GM12878 (cell line): Measurements from ENCODE around the gene MAML3. TPM values are rescaled to one million over a fixed set of nuclear protein-coding genes. Genes with fewer than 3 reads are reported as not detected.

Experiments
- ATAC-seq: fragments of 200-7000 bp; cut with Tn5 transposase; 3 replicates; pipeline ENCODE4 v1.9.1; 2020; ENCODE audit warnings: mild to moderate bottlenecking, moderate library complexity
- BruUV-seq: library from RNA; stranded (reverse); fragments of 400-500 nt; replicated peaks from 2 replicates; lab custom pipeline; 2021; lab: Mats Ljungman, UMichigan
- CTCF ChIA-PET: fragments of 300-600 bp; sonication (Branson Sonifier 250); formaldehyde crosslinking; extraction: SDS; loops from one replicate; lab custom pipeline; 2021; ENCODE audit warnings: inconsistent platforms; lab: Yijun Ruan, JAX
- POLR2A ChIA-PET: fragments of 350-600 bp; formaldehyde crosslinking; extraction: SDS; loops from one replicate; lab custom pipeline; 2021; ENCODE audit warnings: inconsistent platforms; lab: Charles Lee
- RAD21 ChIA-PET: fragments of 300-600 bp; sonication (Branson Sonifier 250); formaldehyde crosslinking; loops from one replicate; lab custom pipeline; 2023; ENCODE audit warnings: antibody characterized with exemption; ENCODE audit not compliant: unreplicated experiment; lab: Charles Lee
- SMC1A ChIA-PET: fragments of 300-600 bp; sonication (Branson Sonifier 250); formaldehyde crosslinking; loops from one replicate; lab custom pipeline; 2023; ENCODE audit not compliant: unreplicated experiment, uncharacterized antibody; lab: Charles Lee
- DNase-seq: peaks from one replicate; pipeline ENCODE4 v3.0.0-alpha.2; 2011; ENCODE audit warnings: low read depth, low spot score
- FAIRE-seq: peaks from 3 replicates; lab custom pipeline; 2011; peaks lifted over from hg19 to GRCh38; lab: Jason Lieb, UNC
- H2AFZ ChIP-seq: 2 replicates; pipeline ENCODE4 v1.6.0; 2011; ENCODE audit warnings: low read depth, low read length, control low read depth; ENCODE audit not compliant: control insufficient read depth
- H3K27ac ChIP-seq: 2 replicates; pipeline ENCODE4 v1.5.1; 2011; ENCODE audit warnings: control low read depth; ENCODE audit not compliant: control insufficient read depth, insufficient read depth
- H3K27me3 ChIP-seq, 2 experiments: replicated peaks in 1 of 2; 2 replicates each; pipeline versions ENCODE4 v1.6.0 to v1.6.1; 2011; ENCODE audit warnings: low read length in 1 of 2; ENCODE audit not compliant: control insufficient read depth in 2 of 2, insufficient read depth in 2 of 2
- H3K36me3 ChIP-seq, 2 experiments: 2 replicates each; pipeline ENCODE4 v1.5.1; 2011; ENCODE audit warnings: low read length in 1 of 2; ENCODE audit not compliant: control insufficient read depth in 2 of 2, insufficient read depth in 2 of 2
- H3K4me1 ChIP-seq: 2 replicates; pipeline ENCODE4 v1.6.1; 2011; ENCODE audit warnings: mild to moderate bottlenecking, low read length, moderate library complexity, mixed read lengths; ENCODE audit not compliant: control insufficient read depth, insufficient read depth
- H3K4me2 ChIP-seq: 2 replicates; pipeline ENCODE4 v1.6.0; 2011; ENCODE audit warnings: control low read depth; ENCODE audit not compliant: control insufficient read depth, insufficient read depth
- H3K4me3 ChIP-seq: fragments of 200-600 bp; sonication (generic); 2 replicates; pipeline ENCODE4 v1.5.1; 2016
- H3K79me2 ChIP-seq: 2 replicates; pipeline ENCODE4 v1.6.0; 2011; ENCODE audit warnings: low read length; ENCODE audit not compliant: control insufficient read depth, insufficient read depth
- H3K9ac ChIP-seq: 2 replicates; pipeline ENCODE4 v1.8.0; 2011; ENCODE audit warnings: low read length, control low read depth, mixed read lengths; ENCODE audit not compliant: control insufficient read depth, insufficient read depth
- H3K9me3 ChIP-seq: replicated peaks from 3 replicates; pipeline ENCODE4 v1.5.1; 2011; ENCODE audit warnings: mild to moderate bottlenecking, low read length; ENCODE audit not compliant: control insufficient read depth, insufficient read depth
- H4K20me1 ChIP-seq: 2 replicates; pipeline ENCODE4 v1.6.0; 2011; ENCODE audit not compliant: control insufficient read depth, insufficient read depth
- BACH1 ChIP-seq: fragments of 450-650 bp; IDR thresholded peaks from 2 replicates; pipeline ENCODE4 v1.6.1; 2017; ENCODE audit warnings: mild to moderate bottlenecking, borderline replicate concordance
- CBFB ChIP-seq: IDR thresholded peaks from 2 replicates; pipeline ENCODE4 v1.6.1; 2016; ENCODE audit warnings: antibody characterized with exemption, low read depth
- CHD1 ChIP-seq: IDR thresholded peaks from 2 replicates; pipeline ENCODE4 v1.6.1; 2012; ENCODE audit warnings: low read depth, low read length, improper control_type of control experiment
- DPF2 ChIP-seq: fragments of 450-650 bp; IDR thresholded peaks from 2 replicates; pipeline ENCODE4 v1.6.1; 2017; ENCODE audit warnings: mild to moderate bottlenecking
- ESRRA ChIP-seq: IDR thresholded peaks from 2 replicates; pipeline ENCODE4 v1.6.1; 2012; ENCODE audit warnings: mild to moderate bottlenecking, low read length, improper control_type of control experiment
- ETV6 ChIP-seq, 2 experiments: fragments of 450-650 bp in 1 of 2; IDR thresholded peaks in 1 of 2; conservative IDR thresholded peaks in 1 of 2; 2 replicates each; pipeline ENCODE4 v1.6.1; 2014; ENCODE audit warnings: antibody characterized with exemption in 1 of 2, borderline replicate concordance in 1 of 2, low read depth in 1 of 2, mild to moderate bottlenecking in 1 of 2, moderate library complexity in 1 of 2
- FOXM1 ChIP-seq: IDR thresholded peaks from 2 replicates; pipeline ENCODE4 v1.6.1; 2012; ENCODE audit warnings: low read depth, mild to moderate bottlenecking, inconsistent platforms, low read length, moderate library complexity
- IKZF2 ChIP-seq, 2 experiments: fragments of 450-650 bp; IDR thresholded peaks; 2 replicates each; pipeline ENCODE4 v1.6.1; 2017; ENCODE audit warnings: mild to moderate bottlenecking in 2 of 2, moderate library complexity in 2 of 2
- NBN ChIP-seq: fragments of 450-650 bp; IDR thresholded peaks from 2 replicates; pipeline ENCODE4 v1.6.1; 2016
- POLR2AphosphoS2 ChIP-seq: IDR thresholded peaks from 2 replicates; pipeline ENCODE4 v1.6.1; 2011; ENCODE audit warnings: low read depth, mild to moderate bottlenecking, low read length, improper control_type of control experiment, moderate library complexity
- POLR2AphosphoS5 ChIP-seq: IDR thresholded peaks from 2 replicates; pipeline ENCODE4 v1.6.1; 2011; ENCODE audit warnings: mild to moderate bottlenecking, low read length, inconsistent platforms
- SIX5 ChIP-seq: IDR thresholded peaks from 2 replicates; pipeline ENCODE4 v1.6.1; 2011; ENCODE audit warnings: mild to moderate bottlenecking, low read depth, low read length, moderate library complexity; ENCODE audit not compliant: severe bottlenecking
- SMARCA5 ChIP-seq: fragments of 450-650 bp; IDR thresholded peaks from 2 replicates; pipeline ENCODE4 v1.6.1; 2017; ENCODE audit warnings: mild to moderate bottlenecking
- TCF12 ChIP-seq: IDR thresholded peaks from 2 replicates; pipeline ENCODE4 v1.6.1; 2011; ENCODE audit warnings: low read depth, mild to moderate bottlenecking, low read length
- ZNF217 ChIP-seq: fragments of 450-650 bp; IDR thresholded peaks from 2 replicates; pipeline ENCODE4 v1.6.1; 2017; ENCODE audit warnings: antibody characterized with exemption, mild to moderate bottlenecking
- WGBS: methylation state at CpG from one replicate; pipeline ENCODE4 v1.1.6; 2016; ENCODE audit warnings: low lambda C conversion rate; ENCODE audit not compliant: insufficient replicate concordance, insufficient coverage; ENCODE audit errors: missing lambda C conversion rate; 5-methylcytosine and 5-hydroxymethylcytosine counted together
- in situ Hi-C: fragments of 300-500 bp; cut with MboI; formaldehyde crosslinking; loops from 9 replicates; pipeline ENCODE4 v1.14.3; 2018; ENCODE audit warnings: mixed read lengths
- intact Hi-C: fragments of 100-400 bp; cut with micrococcal nuclease; formaldehyde crosslinking; loops from one replicate; pipeline ENCODE4 v1.14.2; 2022; ENCODE audit not compliant: unreplicated experiment
- polyA plus RNA-seq, 11 experiments: library from polyadenylated mRNA; depleted of rRNA in 4 of 11; unstranded in 6 of 11; stranded (reverse) in 5 of 11; fragments of >200 nt; fragmentation: Nextera tagmentation in 4 of 11; fragmentation: Illumina TruSeq in 1 of 11; extraction: Ambion mirVana in 4 of 11; extraction: Trizol in 1 of 11; gene quantifications; 1 replicate in 1 of 11; 2 replicates in 10 of 11; pipeline versions ENCODE4 v1.2.1 to v1.2.3, GENCODE V29; 2011 to 2016; ENCODE audit warnings: inconsistent platforms in 2 of 11, missing spikeins in 2 of 11, low read depth in 1 of 11
- total RNA-seq, 4 experiments: library from RNA; depleted of rRNA in 3 of 4; stranded (reverse); fragments of >200 nt in 3 of 4; fragmentation: Illumina TruSeq in 1 of 4; extraction: Trizol in 1 of 4; gene quantifications; 2 replicates each; pipeline versions ENCODE4 v1.2.1 to v1.2.3, GENCODE V29; 2013 to 2021
- TF ChIP-seq, protein P1 (sequence below): fragments of 450-650 bp; formaldehyde crosslinking; IDR thresholded peaks from 2 replicates; pipeline ENCODE4 v1.4.0; 2020; ENCODE audit warnings: mild to moderate bottlenecking, moderate library complexity
- TF ChIP-seq, protein P2 (sequence below): fragments of 450-650 bp; IDR thresholded peaks from 2 replicates; pipeline ENCODE4 v1.6.1; 2018; ENCODE audit warnings: borderline replicate concordance, mild to moderate bottlenecking; ENCODE audit not compliant: partially characterized antibody
- TF ChIP-seq, protein P3 (sequence below): fragments of 450-650 bp; IDR thresholded peaks from 2 replicates; pipeline ENCODE4 v1.6.1; 2016; ENCODE audit warnings: mild to moderate bottlenecking

The MAML3 gene
- total and polyA plus RNA-seq, 10 of the 15 experiments (the other 5 are each of a cell fraction or from before 2014, with no cell fraction given): under 0.01 to 0.53 (median 0.06) TPM; not detected in 2

DNA sequence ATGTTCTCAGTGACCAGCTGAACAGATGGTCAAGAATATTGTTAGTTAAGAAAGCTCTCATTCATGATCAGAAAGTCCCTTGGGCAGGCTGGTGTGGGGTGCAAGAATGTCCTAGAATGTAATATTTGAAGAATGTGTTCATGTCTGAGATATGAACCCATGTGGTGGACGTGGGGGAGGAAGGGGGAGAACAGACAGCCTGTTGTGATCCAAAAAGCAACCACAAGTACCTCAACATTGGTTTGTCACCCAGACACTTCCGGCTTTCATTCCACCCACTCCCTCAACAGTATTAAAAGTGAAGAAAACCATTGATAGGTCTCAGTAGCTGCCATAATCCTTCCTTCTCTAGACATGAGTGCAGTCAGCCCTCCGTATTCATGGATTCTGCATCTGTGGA lies 82.2 kb downstream of the MAML3 start:
- no peaks in the 10 kb centered on the region for H3K79me2 ChIP-seq
- H4K20me1 ChIP-seq: no peaks in the 10 kb centered on the region; the same call in 1 of the 2 replicates
- no peaks in the 10 kb centered on the region for H3K36me3 ChIP-seq
- no TSS peak for BruUV-seq
- no peak overlapping the region for H3K4me3 ChIP-seq
- DNase-seq: peak; percentile 35
- in situ Hi-C loops: no loop called here
- H3K9ac ChIP-seq: no peak overlapping the region
- peak; percentile 84 for ATAC-seq
- H3K4me2 ChIP-seq: no peak overlapping the region; the same call in 1 of the 2 replicates
- CTCF ChIA-PET: no interaction called here
- POLR2A ChIA-PET: interaction anchor here (0.7 kb wide), 1 partner anchor 21 kb away, joined by 5 read pairs; no protein-coding TSS in a partner anchor
- H3K9me3 ChIP-seq: no peaks in the 10 kb centered on the region
- H2AFZ ChIP-seq: no peak overlapping the region
- no peak overlapping the region for H3K27ac ChIP-seq
- peaks cover 0 to 4% of the 10 kb centered on the region in 2 experiments; a peak in 2 of 4 replicates for H3K27me3 ChIP-seq
- SMC1A ChIA-PET: interaction anchor here (1.0 kb wide), 1 partner anchor 25 kb away, joined by 4 read pairs; no protein-coding TSS in a partner anchor
- intact Hi-C loops: no loop called here
- FAIRE-seq: peak; percentile 88
- peaks cover 5% of the 10 kb centered on the region; the same call in 1 of the 2 replicates for H3K4me1 ChIP-seq
- WGBS: 17% methylated on average over 3 of the region's 3 CpGs
- RAD21 ChIA-PET: no interaction called here
- 0 out of 2 replicates have a peak, but pooled peaks have one; percentile 39 for TF ChIP-seq FOXM1
- no peak for TF ChIP-seq POLR2AphosphoS5
- TF ChIP-seq, protein P1, sequence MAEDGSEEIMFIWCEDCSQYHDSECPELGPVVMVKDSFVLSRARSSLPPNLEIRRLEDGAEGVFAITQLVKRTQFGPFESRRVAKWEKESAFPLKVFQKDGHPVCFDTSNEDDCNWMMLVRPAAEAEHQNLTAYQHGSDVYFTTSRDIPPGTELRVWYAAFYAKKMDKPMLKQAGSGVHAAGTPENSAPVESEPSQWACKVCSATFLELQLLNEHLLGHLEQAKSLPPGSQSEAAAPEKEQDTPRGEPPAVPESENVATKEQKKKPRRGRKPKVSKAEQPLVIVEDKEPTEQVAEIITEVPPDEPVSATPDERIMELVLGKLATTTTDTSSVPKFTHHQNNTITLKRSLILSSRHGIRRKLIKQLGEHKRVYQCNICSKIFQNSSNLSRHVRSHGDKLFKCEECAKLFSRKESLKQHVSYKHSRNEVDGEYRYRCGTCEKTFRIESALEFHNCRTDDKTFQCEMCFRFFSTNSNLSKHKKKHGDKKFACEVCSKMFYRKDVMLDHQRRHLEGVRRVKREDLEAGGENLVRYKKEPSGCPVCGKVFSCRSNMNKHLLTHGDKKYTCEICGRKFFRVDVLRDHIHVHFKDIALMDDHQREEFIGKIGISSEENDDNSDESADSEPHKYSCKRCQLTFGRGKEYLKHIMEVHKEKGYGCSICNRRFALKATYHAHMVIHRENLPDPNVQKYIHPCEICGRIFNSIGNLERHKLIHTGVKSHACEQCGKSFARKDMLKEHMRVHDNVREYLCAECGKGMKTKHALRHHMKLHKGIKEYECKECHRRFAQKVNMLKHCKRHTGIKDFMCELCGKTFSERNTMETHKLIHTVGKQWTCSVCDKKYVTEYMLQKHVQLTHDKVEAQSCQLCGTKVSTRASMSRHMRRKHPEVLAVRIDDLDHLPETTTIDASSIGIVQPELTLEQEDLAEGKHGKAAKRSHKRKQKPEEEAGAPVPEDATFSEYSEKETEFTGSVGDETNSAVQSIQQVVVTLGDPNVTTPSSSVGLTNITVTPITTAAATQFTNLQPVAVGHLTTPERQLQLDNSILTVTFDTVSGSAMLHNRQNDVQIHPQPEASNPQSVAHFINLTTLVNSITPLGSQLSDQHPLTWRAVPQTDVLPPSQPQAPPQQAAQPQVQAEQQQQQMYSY: no peak
- no peak for TF ChIP-seq CHD1
- no peak for TF ChIP-seq ESRRA
- TF ChIP-seq ETV6 (conservative IDR thresholded peaks at IDR 0.05 in 1 of 2, IDR thresholded peaks at IDR 0.05 in 1 of 2; ENCODE audit: borderline replicate concordance in 1 of 2, low read depth in 1 of 2): peak in 1 of 2 experiments; percentile 45; a peak in 1 of 4 replicates
- TF ChIP-seq POLR2AphosphoS2: no peak
- peak; percentile 77 for TF ChIP-seq CBFB
- TF ChIP-seq TCF12: 0 out of 2 replicates have a peak, but pooled peaks have one; percentile 17
- TF ChIP-seq, protein P2, sequence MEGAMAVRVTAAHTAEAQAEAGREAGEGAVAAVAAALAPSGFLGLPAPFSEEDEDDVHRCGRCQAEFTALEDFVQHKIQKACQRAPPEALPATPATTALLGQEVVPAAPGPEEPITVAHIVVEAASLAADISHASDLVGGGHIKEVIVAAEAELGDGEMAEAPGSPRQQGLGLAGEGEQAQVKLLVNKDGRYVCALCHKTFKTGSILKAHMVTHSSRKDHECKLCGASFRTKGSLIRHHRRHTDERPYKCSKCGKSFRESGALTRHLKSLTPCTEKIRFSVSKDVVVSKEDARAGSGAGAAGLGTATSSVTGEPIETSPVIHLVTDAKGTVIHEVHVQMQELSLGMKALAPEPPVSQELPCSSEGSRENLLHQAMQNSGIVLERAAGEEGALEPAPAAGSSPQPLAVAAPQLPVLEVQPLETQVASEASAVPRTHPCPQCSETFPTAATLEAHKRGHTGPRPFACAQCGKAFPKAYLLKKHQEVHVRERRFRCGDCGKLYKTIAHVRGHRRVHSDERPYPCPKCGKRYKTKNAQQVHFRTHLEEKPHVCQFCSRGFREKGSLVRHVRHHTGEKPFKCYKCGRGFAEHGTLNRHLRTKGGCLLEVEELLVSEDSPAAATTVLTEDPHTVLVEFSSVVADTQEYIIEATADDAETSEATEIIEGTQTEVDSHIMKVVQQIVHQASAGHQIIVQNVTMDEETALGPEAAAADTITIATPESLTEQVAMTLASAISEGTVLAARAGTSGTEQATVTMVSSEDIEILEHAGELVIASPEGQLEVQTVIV: no peak
- no peak for TF ChIP-seq SIX5
- TF ChIP-seq BACH1: no peak
- peak; percentile 50; the same call in 1 of the 2 replicates for TF ChIP-seq DPF2
- peak in 1 of 2 experiments; percentile 32; a peak in 1 of 4 replicates for TF ChIP-seq IKZF2 (IDR thresholded peaks at IDR 0.05)
- no peak for TF ChIP-seq SMARCA5
- no peak for TF ChIP-seq NBN
- TF ChIP-seq, protein P3, sequence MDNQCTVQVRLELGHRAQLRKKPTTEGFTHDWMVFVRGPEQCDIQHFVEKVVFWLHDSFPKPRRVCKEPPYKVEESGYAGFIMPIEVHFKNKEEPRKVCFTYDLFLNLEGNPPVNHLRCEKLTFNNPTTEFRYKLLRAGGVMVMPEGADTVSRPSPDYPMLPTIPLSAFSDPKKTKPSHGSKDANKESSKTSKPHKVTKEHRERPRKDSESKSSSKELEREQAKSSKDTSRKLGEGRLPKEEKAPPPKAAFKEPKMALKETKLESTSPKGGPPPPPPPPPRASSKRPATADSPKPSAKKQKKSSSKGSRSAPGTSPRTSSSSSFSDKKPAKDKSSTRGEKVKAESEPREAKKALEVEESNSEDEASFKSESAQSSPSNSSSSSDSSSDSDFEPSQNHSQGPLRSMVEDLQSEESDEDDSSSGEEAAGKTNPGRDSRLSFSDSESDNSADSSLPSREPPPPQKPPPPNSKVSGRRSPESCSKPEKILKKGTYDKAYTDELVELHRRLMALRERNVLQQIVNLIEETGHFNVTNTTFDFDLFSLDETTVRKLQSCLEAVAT: 0 out of 2 replicates have a peak, but pooled peaks have one; percentile 46
- TF ChIP-seq ZNF217: no peak
